Activated naive CD4-positive, alpha-beta T cell treated with anti-CD3 and anti-CD28 coated beads, Interleukin-2, amount 50 U/mL, for 72 hours (primary cell): Measurements from ENCODE around the gene DERL2. TPM values are rescaled to one million over a fixed set of nuclear protein-coding genes. Genes with fewer than 3 reads are reported as not detected.
"Not testable (repeated sequence)": the region's sequence is repeated elsewhere in the genome, so short reads cannot be mapped to it uniquely, and the experiment has no call there.

Experiments used
- ATAC-seq, 2 donors: fragments of 150-1000 bp; cut with Tn5 transposase; 2 replicates each; pipeline ENCODE4 v1.10.0; 2021; ENCODE audit warnings: mild to moderate bottlenecking in 2 of 2, moderate library complexity in 2 of 2
- DNase-seq, 2 donors: peaks; one replicate each; pipeline ENCODE4 v3.0.0; 2021 to 2022; ENCODE audit warnings: low spot score in 2 of 2
- H3K27ac Mint-ChIP-seq, 2 donors: one replicate each; pipeline ENCODE4 v1.8.0; 2022; ENCODE audit warnings: mild to moderate bottlenecking in 2 of 2, mixed read lengths in 2 of 2
- H3K36me3 Mint-ChIP-seq, 2 donors: one replicate each; pipeline ENCODE4 v1.8.0; 2022; ENCODE audit warnings: mixed read lengths in 2 of 2
- H3K9me3 Mint-ChIP-seq, 2 donors: one replicate each; pipeline ENCODE4 v1.8.0; 2022; ENCODE audit warnings: mixed read lengths in 2 of 2
- total RNA-seq, 2 donors: library from RNA; stranded (reverse); gene quantifications; one replicate each; pipeline ENCODE4 v1.2.3, GENCODE V29; 2022

The DERL2 gene
- total RNA-seq, 2 donors from 2014 or later: 58.3 to 63.8 TPM

DNA sequence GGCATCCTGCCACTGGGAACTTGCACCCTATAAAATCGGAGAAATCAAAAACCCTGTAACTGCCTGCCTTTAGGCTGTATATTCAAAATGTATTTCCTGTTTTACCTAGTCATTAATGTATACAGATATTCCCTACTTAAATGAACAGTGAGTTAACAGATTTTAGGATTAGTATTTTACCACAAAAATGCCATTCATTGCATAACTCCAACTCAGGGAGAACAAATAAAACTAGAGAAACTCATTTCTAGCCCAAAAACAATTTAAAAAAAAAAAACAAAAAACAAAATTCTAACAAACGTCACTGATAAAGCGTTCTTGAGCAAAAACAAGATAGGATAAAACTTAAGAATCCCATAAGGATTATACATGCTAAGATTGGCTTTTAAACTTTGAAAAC, 13.5 kb downstream of the DERL2 start:
- no peaks in the 10 kb centered on the region for H3K9me3 Mint-ChIP-seq
- ATAC-seq (no peak), DNase-seq (no peak)
- H3K36me3 Mint-ChIP-seq: peaks cover 9 to 14% of the 10 kb centered on the region in 2 donors
- peak overlapping the region in 1 of 2 donors; percentile 38 for H3K27ac Mint-ChIP-seq

- H3K27ac Mint-ChIP-seq: peak overlapping the region; percentile 78 to 83
- H3K36me3 Mint-ChIP-seq: peaks cover 12% of the 10 kb centered on the region in 2 donors
- ATAC-seq (peak; percentile 17 to 40), DNase-seq (peak in 1 of 2 donors; percentile 19)
- H3K9me3 Mint-ChIP-seq: no peaks in the 10 kb centered on the region
Measured at GRCh38 chr17:5468075-5468473, 17.9 kb downstream of the DERL2 start.

GRCh38 chr17:5467416-5467815, 18.6 kb downstream of the DERL2 start:
- Mint-ChIP-seq H3K9me3 (no peaks in the 10 kb centered on the region), H3K27ac (peak overlapping the region; percentile 78 to 83), H3K36me3 (peaks cover 12 to 13% of the 10 kb centered on the region in 2 donors)
- no peak for ATAC-seq
- no peak for DNase-seq

GRCh38 chr17:5466295-5466694, 19.7 kb downstream of the DERL2 start:
- Mint-ChIP-seq H3K36me3 (peaks cover 12 to 17% of the 10 kb centered on the region in 2 donors), H3K27ac (no peak overlapping the region), H3K9me3 (no peaks in the 10 kb centered on the region)
- ATAC-seq: no peak
- DNase-seq: no peak

DNA sequence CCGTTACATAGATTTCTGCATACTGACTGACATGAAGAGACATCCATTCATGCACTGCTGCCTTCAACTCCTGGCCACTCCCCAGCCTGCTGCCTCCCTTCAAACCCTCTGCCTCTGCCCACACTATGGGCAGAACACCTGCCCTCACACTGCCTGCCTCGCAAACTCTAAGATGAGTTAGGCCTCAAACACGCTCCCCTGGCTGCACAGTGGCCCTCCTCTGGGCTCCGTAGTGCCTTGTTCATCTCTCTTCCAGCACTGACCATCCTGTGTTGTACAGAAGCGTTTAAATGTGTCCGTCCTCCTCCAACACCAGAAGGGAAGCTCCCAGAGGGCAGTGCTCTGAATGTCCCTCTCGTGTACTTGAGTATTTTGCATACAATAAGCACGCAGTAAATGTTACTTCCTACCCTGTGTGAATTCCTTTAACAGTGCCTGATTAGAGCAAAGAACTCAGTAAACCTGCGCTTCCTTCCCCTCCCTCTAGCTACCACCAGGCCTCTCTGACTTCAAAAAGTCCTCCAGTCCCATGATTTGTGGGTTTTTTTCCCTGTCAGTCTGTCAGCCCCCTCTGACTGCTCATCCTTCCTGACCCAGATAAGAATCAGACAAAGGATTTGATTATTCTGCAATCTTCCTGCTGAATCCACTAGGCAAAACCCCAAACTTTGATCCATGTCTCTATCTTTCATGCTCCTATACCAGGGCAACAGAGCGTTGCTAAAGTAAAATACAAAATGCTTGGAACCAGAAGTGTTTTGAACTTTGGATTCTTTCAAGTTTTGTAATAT, 21.1 kb downstream of the DERL2 start:
- DNase-seq (no peak), ATAC-seq (no peak)
- Mint-ChIP-seq H3K9me3 (no peaks in the 10 kb centered on the region), H3K27ac (no peak overlapping the region), H3K36me3 (peaks cover 12 to 23% of the 10 kb centered on the region in 2 donors)

DNA sequence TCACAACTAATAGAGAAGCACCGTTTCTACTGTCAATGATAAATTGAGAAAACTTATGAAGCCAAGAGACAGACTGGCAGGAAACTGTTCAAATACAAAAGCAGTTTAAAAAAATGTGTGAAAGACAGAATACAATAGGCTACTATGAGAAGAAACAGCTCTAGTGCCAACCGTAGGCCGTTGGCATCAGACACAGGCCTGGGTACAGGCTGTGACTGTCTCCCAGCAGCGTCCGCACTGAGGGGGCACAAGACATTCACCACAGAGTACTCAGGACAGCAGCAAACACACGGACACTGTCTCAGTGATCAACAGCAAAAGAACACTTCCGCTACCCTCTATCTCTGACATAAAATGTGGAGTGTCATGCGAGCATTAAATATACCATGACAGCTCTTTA, 39.2 kb downstream of the DERL2 start:
- no peak for ATAC-seq
- Mint-ChIP-seq H3K27ac (no peak overlapping the region), H3K9me3 (no peaks in the 10 kb centered on the region), H3K36me3 (peaks cover 15 to 26% of the 10 kb centered on the region in 2 donors)
- DNase-seq: no peak

GRCh38 chr17:5444209-5444608, 41.8 kb downstream of the DERL2 start:
- Mint-ChIP-seq H3K27ac (peak overlapping the region in 1 of 2 donors; percentile 45), H3K9me3 (no peaks in the 10 kb centered on the region), H3K36me3 (peaks cover 15 to 26% of the 10 kb centered on the region in 2 donors)
- DNase-seq: no peak
- ATAC-seq: no peak

DNA sequence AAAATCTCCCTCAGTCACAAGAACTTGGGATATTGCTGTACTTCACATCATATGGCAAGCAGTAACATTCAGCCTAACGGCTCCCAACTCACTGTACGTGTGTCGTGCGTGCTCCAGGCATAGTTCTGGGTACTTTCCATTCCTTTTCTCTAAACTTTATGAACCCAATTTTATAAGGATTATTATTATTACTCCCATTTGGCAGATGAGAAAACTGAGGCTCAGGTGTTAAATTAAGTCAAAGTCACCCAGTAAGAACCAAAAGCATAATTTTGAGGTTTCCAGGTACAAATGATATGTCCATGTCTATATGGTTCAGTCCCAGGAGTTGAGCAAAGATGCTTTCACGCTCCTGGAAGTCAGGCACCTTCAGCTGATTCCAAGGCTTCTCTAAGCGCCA, 42.2 kb downstream of the DERL2 start:
- ATAC-seq (no peak), DNase-seq (no peak)
- H3K9me3 Mint-ChIP-seq: no peaks in the 10 kb centered on the region
- peaks cover 15 to 26% of the 10 kb centered on the region in 2 donors for H3K36me3 Mint-ChIP-seq
- H3K27ac Mint-ChIP-seq: no peak overlapping the region

DNA sequence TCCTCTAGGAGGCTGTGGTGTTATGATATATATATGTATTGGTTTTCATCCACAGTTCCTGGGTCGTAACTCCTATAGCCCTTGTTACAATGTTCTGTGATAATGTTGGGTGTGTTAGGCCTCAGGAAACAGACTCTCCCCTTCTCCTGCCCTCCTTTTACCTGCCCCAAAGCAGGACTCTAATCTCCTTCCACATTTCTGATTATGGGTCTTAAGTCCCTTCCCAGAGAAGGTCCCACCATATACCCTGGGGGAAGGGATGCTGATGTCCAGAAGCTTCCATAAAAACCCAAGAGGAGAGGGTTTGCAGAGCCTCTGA, 46.6 kb downstream of the DERL2 start:
- Mint-ChIP-seq H3K36me3 (peaks cover 23 to 37% of the 10 kb centered on the region in 2 donors), H3K9me3 (no peaks in the 10 kb centered on the region), H3K27ac (peak overlapping the region; percentile 84 to 87)
- no peak for ATAC-seq
- DNase-seq: no peak

DNA sequence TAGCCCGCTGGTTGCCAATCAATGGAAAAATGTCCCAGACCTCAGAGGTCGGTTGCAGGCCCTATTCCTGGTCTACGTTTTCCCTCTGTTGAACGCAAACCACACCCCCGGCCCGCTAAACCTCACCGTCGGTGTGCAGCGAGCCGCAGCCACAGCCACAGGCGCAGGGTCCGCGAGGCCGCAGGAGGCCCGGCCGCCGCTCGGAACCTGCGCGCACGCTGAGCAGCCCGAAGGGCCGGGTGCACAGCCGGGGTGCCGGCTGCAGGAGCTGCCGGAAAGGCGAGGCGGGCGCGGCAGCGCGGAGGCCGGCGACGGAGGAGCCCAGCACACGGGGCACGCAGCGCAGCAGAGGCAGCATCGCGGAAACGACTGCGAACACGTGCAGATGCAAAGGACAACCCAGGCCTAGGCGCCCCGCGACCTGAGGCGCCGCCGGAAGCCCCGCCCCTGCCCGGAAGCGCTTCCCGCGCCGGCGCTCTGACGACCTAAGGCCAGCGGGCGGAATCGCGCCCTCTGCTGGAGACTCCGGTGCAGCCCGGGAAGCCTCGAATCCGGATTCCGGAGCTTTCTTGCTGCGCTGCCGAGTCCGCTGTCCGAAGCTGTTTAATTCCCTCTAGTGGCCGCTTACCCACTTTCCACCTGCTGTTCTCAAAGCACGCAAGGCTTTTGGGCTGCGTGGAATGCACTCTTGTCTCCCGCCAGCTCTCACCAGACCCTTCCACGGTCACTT, 47.1 kb downstream of the DERL2 start, which contains the start of gene C1QBP:
TSS of gene C1QBP (minus strand) at position 440 of the 730 bp plus-strand sequence. CDS start at position 358, 82 bp downstream.
- DNase-seq (peak; percentile 94 to 98), ATAC-seq (peak; percentile 91 to 98)
- H3K36me3 Mint-ChIP-seq: peaks cover 18 to 33% of the 10 kb centered on the region in 2 donors
- H3K27ac Mint-ChIP-seq: peak within 1 kb of the TSS; percentile 88 to 96
- H3K9me3 Mint-ChIP-seq: no peaks in the 10 kb centered on the region

DNA sequence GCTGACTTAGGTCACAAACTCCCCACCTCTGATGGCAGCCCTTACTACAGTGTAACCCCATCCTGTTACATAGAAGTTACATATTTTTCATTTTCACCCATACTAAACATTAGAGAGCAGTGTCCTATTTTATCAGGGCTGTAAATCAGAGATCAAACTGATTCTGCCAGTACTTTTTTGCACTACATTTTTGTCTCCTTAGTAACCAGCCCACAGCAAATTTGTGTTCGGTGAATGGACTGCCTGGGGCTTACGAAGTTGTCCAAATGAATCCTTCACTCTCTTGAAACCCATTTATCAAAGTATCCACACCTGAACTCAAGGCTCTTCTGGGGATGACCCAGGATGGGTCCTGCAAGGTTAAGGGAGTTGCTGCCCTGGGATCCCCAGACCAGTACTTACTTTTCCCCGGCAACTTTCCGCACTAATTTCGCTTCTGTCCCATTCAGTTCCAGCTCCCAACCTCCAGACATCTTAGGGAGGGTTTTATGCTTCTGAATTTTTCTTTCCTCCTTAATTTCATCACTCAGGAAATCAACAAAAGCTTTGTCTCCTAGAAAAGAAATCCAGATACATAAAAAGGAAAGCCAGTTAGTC, 48.2 kb downstream of the DERL2 start:
- peak overlapping the region; percentile 88 to 96 for H3K27ac Mint-ChIP-seq
- H3K36me3 Mint-ChIP-seq: peaks cover 18 to 40% of the 10 kb centered on the region in 2 donors
- no peaks in the 10 kb centered on the region for H3K9me3 Mint-ChIP-seq
- ATAC-seq: no peak
- no peak for DNase-seq

GRCh38 chr17:5435781-5436315, 50.1 kb downstream of the DERL2 start:
- H3K27ac Mint-ChIP-seq: peak overlapping the region in 1 of 2 donors; percentile 90
- not testable (repeated sequence) for H3K9me3 Mint-ChIP-seq, DNase-seq, ATAC-seq
- H3K36me3 Mint-ChIP-seq: peaks cover 18 to 45% of the 10 kb centered on the region in 2 donors

DNA sequence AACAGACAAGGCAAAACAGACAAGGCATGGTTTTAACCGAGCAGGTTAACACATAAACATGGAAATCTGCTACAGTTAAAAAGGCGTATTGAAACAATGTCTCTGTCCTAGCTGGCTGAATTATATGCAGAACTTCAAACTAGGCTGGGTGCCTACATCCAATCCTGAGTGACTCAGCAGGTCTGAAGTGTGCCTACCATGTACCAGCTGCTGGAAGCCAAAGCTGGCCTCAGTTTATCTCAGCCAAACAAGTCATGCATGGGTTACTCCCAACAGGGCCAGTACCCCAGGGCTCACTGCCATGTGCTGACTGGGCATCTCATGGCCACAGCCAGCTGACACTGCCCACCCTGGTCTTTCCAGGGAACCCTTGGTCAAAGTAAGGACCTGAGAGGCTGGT, 51.0 kb downstream of the DERL2 start:
- ATAC-seq (no peak), DNase-seq (no peak)
- Mint-ChIP-seq H3K27ac (peak overlapping the region; percentile 76 to 86), H3K9me3 (no peaks in the 10 kb centered on the region), H3K36me3 (peaks cover 18 to 50% of the 10 kb centered on the region in 2 donors)

- ATAC-seq (no peak), DNase-seq (no peak)
- Mint-ChIP-seq H3K36me3 (peaks cover 10 to 33% of the 10 kb centered on the region in 2 donors), H3K9me3 (no peaks in the 10 kb centered on the region), H3K27ac (peak overlapping the region; percentile 65 to 81)
Measured at GRCh38 chr17:5431949-5432556, 53.9 kb downstream of the DERL2 start.

- not testable (repeated sequence) for H3K9me3 Mint-ChIP-seq, DNase-seq, ATAC-seq
- Mint-ChIP-seq H3K27ac (peak overlapping the region; percentile 65 to 82), H3K36me3 (peaks cover 10 to 25% of the 10 kb centered on the region in 2 donors)
Measured at GRCh38 chr17:5431234-5431633, 54.7 kb downstream of the DERL2 start.

DNA sequence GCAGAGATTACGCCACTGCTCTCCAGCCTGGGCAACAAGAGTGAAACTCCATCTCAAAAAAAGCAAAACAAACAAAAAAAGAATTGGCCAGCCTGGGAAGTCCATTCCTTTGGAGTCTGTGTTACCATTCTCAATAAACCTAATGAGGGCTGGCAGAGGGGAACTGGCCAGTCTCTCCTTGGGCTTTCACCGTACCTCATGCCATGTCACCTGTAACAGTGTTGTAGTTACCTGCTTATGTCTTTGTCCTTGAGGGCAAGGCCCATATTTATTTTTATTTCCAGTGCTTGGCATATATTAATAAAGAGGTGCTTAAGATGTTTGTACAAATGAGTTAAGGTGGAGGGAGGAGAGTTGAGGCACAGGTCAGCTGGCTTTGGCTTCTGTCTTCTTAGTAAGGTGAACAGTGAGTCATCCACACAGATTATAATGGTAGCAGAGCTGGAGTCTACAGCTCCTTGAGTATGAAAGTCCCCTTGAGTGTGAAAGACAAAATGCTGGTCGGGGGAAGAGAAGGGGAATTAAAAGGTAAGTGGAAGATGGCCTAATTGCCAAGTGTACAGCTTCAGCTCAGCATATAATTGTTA, 55.5 kb downstream of the DERL2 start:
- ATAC-seq: no peak
- no peaks in the 10 kb centered on the region for H3K9me3 Mint-ChIP-seq
- H3K36me3 Mint-ChIP-seq: peaks cover 14 to 29% of the 10 kb centered on the region in 2 donors
- H3K27ac Mint-ChIP-seq: peak overlapping the region; percentile 65 to 82
- no peak for DNase-seq
